KMS-11 (cell line): ENCODE data around the gene LTO1.

ENCODE experiments used
- H2AFZ ChIP-seq: fragments of 200-600 bp; sonication (generic); 2 replicates; pipeline ENCODE4 v1.6.1; 2016; ENCODE audit warnings: antibody characterized with exemption, mixed run types, low read depth
- H3K27ac ChIP-seq: fragments of 200-600 bp; sonication (generic); 2 replicates; pipeline ENCODE4 v1.6.1; 2016; ENCODE audit warnings: mild to moderate bottlenecking, mixed run types
- H3K27me3 ChIP-seq: fragments of 200-600 bp; sonication (generic); 2 replicates; pipeline ENCODE4 v1.6.1; 2017; ENCODE audit warnings: mild to moderate bottlenecking, low read depth, mixed run types, moderate library complexity; ENCODE audit not compliant: insufficient read depth
- H3K36me3 ChIP-seq: fragments of 200-600 bp; sonication (generic); 2 replicates; pipeline ENCODE4 v1.6.1; 2017; ENCODE audit warnings: mild to moderate bottlenecking, mixed run types; ENCODE audit not compliant: insufficient read depth
- H3K4me1 ChIP-seq: fragments of 200-600 bp; sonication (generic); 2 replicates; pipeline ENCODE4 v1.6.1; 2016; ENCODE audit warnings: mild to moderate bottlenecking, low read depth, mixed run types; ENCODE audit not compliant: poor library complexity, severe bottlenecking
- H3K4me2 ChIP-seq: fragments of 200-600 bp; sonication (generic); 2 replicates; pipeline ENCODE4 v1.7.0; 2016; ENCODE audit warnings: mild to moderate bottlenecking, mixed run types
- H3K4me3 ChIP-seq: fragments of 200-600 bp; sonication (generic); IDR thresholded peaks from 2 replicates; pipeline ENCODE4 v1.6.1; 2017; ENCODE audit warnings: low read depth, low read length, mixed read lengths; ENCODE audit not compliant: insufficient read depth
- H3K79me2 ChIP-seq: fragments of 200-600 bp; sonication (generic); 2 replicates; pipeline ENCODE4 v1.6.1; 2016; ENCODE audit warnings: low read depth, mixed run types; ENCODE audit not compliant: insufficient read depth
- H3K9ac ChIP-seq: fragments of 200-600 bp; sonication (generic); 2 replicates; pipeline ENCODE4 v1.6.1; 2016; ENCODE audit warnings: mild to moderate bottlenecking, mixed run types
- H4K20me1 ChIP-seq: fragments of 200-600 bp; sonication (generic); 2 replicates; pipeline ENCODE4 v1.6.1; 2016; ENCODE audit warnings: mild to moderate bottlenecking, mixed run types; ENCODE audit not compliant: insufficient read depth
- CTCF ChIP-seq: fragments of 200-600 bp; sonication (generic); conservative IDR thresholded peaks from 2 replicates; pipeline ENCODE4 v1.6.1; 2017; ENCODE audit warnings: low read depth, mild to moderate bottlenecking, antibody characterized with exemption, low read length, moderate library complexity, mixed read lengths

LTO1 gene

GRCh38 chr11:69684651-69685050 is 9.5 kb upstream of the LTO1 start:
- H3K4me1 ChIP-seq, result peaks cover 7% of the 10 kb centered on the region

GRCh38 chr11:69683764-69684333 is 8.7 kb upstream of the LTO1 start:
- H3K79me2 ChIP-seq, result no peaks in the 10 kb centered on the region
- H3K4me1 ChIP-seq, result peaks cover 7% of the 10 kb centered on the region
- TF ChIP-seq CTCF, result peak; percentile 31; the same call in 1 of the 2 replicates
- H3K27ac ChIP-seq, result no peak overlapping the region
- no peaks in the 10 kb centered on the region for H3K36me3 ChIP-seq
- H3K4me2 ChIP-seq, result no peak overlapping the region
- H3K27me3 ChIP-seq, result no peaks in the 10 kb centered on the region
- H2AFZ ChIP-seq, result no peak overlapping the region
- no peak overlapping the region for H3K4me3 ChIP-seq
- no peak overlapping the region for H3K9ac ChIP-seq
- H4K20me1 ChIP-seq, result no peaks in the 10 kb centered on the region

More at GRCh38 chr11:69684651-69685050, 9.5 kb upstream of the LTO1 start:
- H3K79me2 ChIP-seq, result no peaks in the 10 kb centered on the region
- no peaks in the 10 kb centered on the region for H4K20me1 ChIP-seq
- H3K27me3 ChIP-seq, result no peaks in the 10 kb centered on the region
- TF ChIP-seq CTCF, result no peak
- no peak overlapping the region for H2AFZ ChIP-seq
- no peak overlapping the region for H3K4me3 ChIP-seq
- H3K27ac ChIP-seq, result no peak overlapping the region
- H3K4me2 ChIP-seq, result no peak overlapping the region
- no peaks in the 10 kb centered on the region for H3K36me3 ChIP-seq
- no peak overlapping the region for H3K9ac ChIP-seq

GRCh38 chr11:69682681-69683326 is 7.7 kb upstream of the LTO1 start:
- TF ChIP-seq CTCF, result no peak
- Histone ChIP-seq H3K79me2 (no peaks in the 10 kb centered on the region), H4K20me1 (no peaks in the 10 kb centered on the region), H3K36me3 (no peaks in the 10 kb centered on the region), H3K27ac (no peak overlapping the region), H3K4me2 (no peak overlapping the region), H3K4me3 (no peak overlapping the region), H3K4me1 (no peaks in the 10 kb centered on the region), H2AFZ (no peak overlapping the region), H3K27me3 (no peaks in the 10 kb centered on the region), H3K9ac (no peak overlapping the region)

- H3K27ac ChIP-seq, result no peak overlapping the region
- H2AFZ ChIP-seq, result no peak overlapping the region
- H3K79me2 ChIP-seq, result no peaks in the 10 kb centered on the region
- H3K36me3 ChIP-seq, result no peaks in the 10 kb centered on the region
- no peaks in the 10 kb centered on the region for H3K27me3 ChIP-seq
- H3K4me3 ChIP-seq, result no peak overlapping the region
- no peak overlapping the region for H3K9ac ChIP-seq
- H4K20me1 ChIP-seq, result no peaks in the 10 kb centered on the region
- no peaks in the 10 kb centered on the region for H3K4me1 ChIP-seq
- no peak for TF ChIP-seq CTCF
- no peak overlapping the region for H3K4me2 ChIP-seq
Measured at GRCh38 chr11:69682221-69682620, 7.1 kb upstream of the LTO1 start.
